Liver (tissue), 3 donors: Measurements from ENCODE around the gene CD164L2.

ENCODE experiments used
- ATF3 ChIP-seq: IDR thresholded peaks from 2 replicates; pipeline ENCODE4 v1.6.1; 2016; ENCODE audit warnings: antibody characterized with exemption
- CTCF ChIP-seq: fragments of 150-350 bp; IDR thresholded peaks from 2 replicates; pipeline ENCODE4 v1.5.1; 2017; ENCODE audit warnings: improper control_type of control experiment, low read depth, low read length; ENCODE audit not compliant: missing input control
- EGR1 ChIP-seq, 2 donors: IDR thresholded peaks; 2 replicates each; pipeline ENCODE4 v1.6.1; 2016 to 2018; ENCODE audit warnings: antibody characterized with exemption in 2 of 2, low read depth in 2 of 2
- FOXA1 ChIP-seq: IDR thresholded peaks from 2 replicates; pipeline ENCODE4 v1.6.1; 2016; ENCODE audit warnings: antibody characterized with exemption
- GABPA ChIP-seq, 2 donors: IDR thresholded peaks in 1 of 2; conservative IDR thresholded peaks in 1 of 2; 2 replicates each; pipeline ENCODE4 v1.6.1; 2016; ENCODE audit warnings: antibody characterized with exemption in 2 of 2, mild to moderate bottlenecking in 1 of 2, moderate library complexity in 1 of 2
- HNF4A ChIP-seq, 2 donors: conservative IDR thresholded peaks; 2 replicates each; pipeline ENCODE4 v1.6.1; 2016; ENCODE audit warnings: antibody characterized with exemption in 2 of 2, mild to moderate bottlenecking in 2 of 2
- JUND ChIP-seq, 2 donors: IDR thresholded peaks; 2 replicates each; pipeline ENCODE4 v1.6.1; 2016; ENCODE audit warnings: antibody characterized with exemption in 2 of 2
- MAX ChIP-seq: IDR thresholded peaks from 2 replicates; pipeline ENCODE4 v1.6.1; 2016; ENCODE audit warnings: antibody characterized with exemption
- RAD21 ChIP-seq, 2 donors: IDR thresholded peaks; 2 replicates each; pipeline ENCODE4 v1.6.1; 2016; ENCODE audit warnings: antibody characterized with exemption in 2 of 2, mild to moderate bottlenecking in 2 of 2
- SP1 ChIP-seq: IDR thresholded peaks from 2 replicates; pipeline ENCODE4 v1.6.1; 2018; ENCODE audit warnings: antibody characterized with exemption, mild to moderate bottlenecking
- TAF1 ChIP-seq: conservative IDR thresholded peaks from 2 replicates; pipeline ENCODE4 v1.6.1; 2016; ENCODE audit warnings: antibody characterized with exemption, mild to moderate bottlenecking
- YY1 ChIP-seq: IDR thresholded peaks from 2 replicates; pipeline ENCODE4 v1.6.1; 2016; ENCODE audit warnings: antibody characterized with exemption, mild to moderate bottlenecking
- ZBTB33 ChIP-seq: IDR thresholded peaks from 2 replicates; pipeline ENCODE4 v1.6.1; 2016; ENCODE audit warnings: antibody characterized with exemption
- donor health status: healthy.
- donor health status: healthy.

- TF ChIP-seq CTCF (no peak), MAX (no peak), YY1 (no peak), TAF1 (no peak), ATF3 (no peak), SP1 (no peak), ZBTB33 (no peak), JUND (IDR thresholded peaks at IDR 0.05) (no peak), EGR1 (IDR thresholded peaks at IDR 0.05; ENCODE audit: low read depth in 2 of 2) (no peak), FOXA1 (no peak), GABPA (IDR thresholded peaks at IDR 0.05 in 1 of 2, conservative IDR thresholded peaks at IDR 0.05 in 1 of 2) (no peak), HNF4A (conservative IDR thresholded peaks at IDR 0.05) (no peak), RAD21 (IDR thresholded peaks at IDR 0.05) (no peak)
These were observed 20.8 kb upstream of the CD164L2 start for GRCh38 chr1:27403931-27404330.
